ENCODE measurements around the gene CPSF2. TPM values are rescaled to one million over a fixed set of nuclear protein-coding genes. Genes with fewer than 3 reads are reported as not detected.

CPSF2 gene
- total RNA-seq: 44.5 and 45.0 TPM in 2 replicates

DNA sequence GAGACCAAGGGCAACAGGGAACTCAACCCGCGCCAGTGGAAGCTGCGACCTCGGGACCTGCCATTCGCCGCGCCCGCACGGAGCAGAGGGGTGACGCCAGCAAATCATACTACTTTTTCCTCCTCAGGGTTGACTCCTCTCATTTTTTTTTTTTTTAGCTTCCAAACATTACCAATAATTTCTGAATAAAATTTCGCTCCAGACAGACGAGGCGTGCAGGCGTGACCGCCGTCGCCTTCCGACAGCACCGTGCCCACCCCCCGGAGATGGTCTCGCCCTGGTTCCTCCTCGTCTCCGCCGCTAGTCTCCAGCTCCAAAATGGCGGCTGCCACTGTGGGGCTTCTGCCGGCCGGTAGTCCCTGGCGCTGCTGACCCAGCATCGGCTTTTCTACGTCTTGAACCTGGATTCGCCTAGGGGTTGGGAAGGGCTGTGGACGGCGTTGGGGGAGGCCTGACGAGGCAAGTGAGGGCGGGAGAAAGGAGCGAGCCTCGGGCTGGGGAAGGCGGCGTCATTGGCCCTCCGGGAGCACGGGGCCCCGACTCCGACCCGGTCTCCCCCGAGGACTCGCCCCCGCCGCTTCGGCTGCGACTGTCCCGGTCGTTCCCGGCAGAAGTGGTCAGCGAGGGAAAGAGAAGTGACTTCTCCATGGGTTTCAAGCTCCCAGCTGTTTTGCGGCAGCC, at the start of gene CPSF2, which contains the start of gene NDUFB1:
Gene CPSF2 (plus strand): TSS at position 300 of the 681 bp plus-strand sequence. CDS start 9,016 bp downstream, outside the sequence.
Gene NDUFB1 (minus strand): TSS at position 37 of the 681 bp plus-strand sequence. CDS start 4,069 bp downstream, outside the sequence.

DNA sequence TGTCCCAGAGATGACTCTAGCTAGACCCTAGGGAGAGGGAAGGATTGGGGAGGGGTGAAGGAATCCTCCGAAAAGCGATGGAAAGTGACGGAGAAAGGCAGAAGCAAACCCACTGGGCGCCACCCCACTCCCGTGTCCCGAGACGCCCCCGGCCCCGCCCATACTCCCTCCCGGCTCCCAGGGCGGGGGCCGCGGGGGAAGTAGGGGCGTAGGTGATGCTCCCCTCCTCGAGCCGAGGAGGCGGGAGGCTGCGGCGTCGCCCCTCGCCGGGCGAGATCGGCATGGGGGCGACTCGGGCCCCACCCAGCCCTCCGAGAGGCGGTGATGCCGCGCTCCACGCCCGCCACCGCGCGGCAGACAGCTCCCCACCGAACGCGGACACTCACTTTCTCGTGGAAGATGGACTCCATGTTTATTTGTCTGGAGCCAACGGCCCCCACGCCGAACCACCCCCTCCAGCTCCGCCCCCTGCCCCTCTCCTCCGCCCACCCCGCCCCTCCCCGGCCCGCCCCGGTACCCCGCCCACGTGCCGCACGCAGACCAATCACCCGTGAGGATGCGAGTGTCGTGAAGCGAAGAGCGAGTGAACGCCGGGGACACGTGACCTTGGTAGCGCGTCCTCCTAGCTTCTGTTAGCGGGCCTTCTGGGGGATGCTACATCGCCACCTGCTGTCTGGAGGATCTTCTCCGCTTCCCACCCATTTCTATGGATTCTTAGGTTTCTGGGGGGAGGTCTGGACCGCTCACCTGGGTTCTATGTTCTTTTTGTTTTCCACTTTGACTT, 15.4 kb upstream of the CPSF2 start, which contains the start of gene ATXN3:
Gene ATXN3 (minus strand): TSS at position 440 of the 784 bp plus-strand sequence. CDS start 30 bp downstream, at position 410.

Other genes with a start within 250 kb of the CPSF2 start
- gene FBLN5, start 174.3 kb upstream of the CPSF2 start, total RNA-seq: 54.9 and 65.9 TPM in 2 replicates
- 54.8 and 56.4 TPM in 2 replicates for gene TRIP11, start 81.9 kb upstream of the CPSF2 start, total RNA-seq
- gene ATXN3, start 15.4 kb upstream of the CPSF2 start, total RNA-seq: 38.6 and 39.4 TPM in 2 replicates
- gene NDUFB1, start 263 bp upstream of the CPSF2 start, total RNA-seq: 64.1 and 122 TPM in 2 replicates
- not detected in 2 replicates for gene SLC24A4, start 201.2 kb downstream of the CPSF2 start, total RNA-seq